ENCODE data around the gene GNG5.
"Not testable (repeated sequence)": the region's sequence is repeated elsewhere in the genome, so short reads cannot be mapped to it uniquely, and the experiment has no call there.

The GNG5 gene

GRCh38 chr1:84476225-84476624 lies 30.2 kb downstream of the GNG5 start:
- H3K4me3 ChIP-seq (ENCODE audit: low read length): no peak overlapping the region
- TF ChIP-seq CTCF (conservative IDR thresholded peaks at IDR 0.05; ENCODE audit: low read depth, low read length): no peak
- no peak for DNase-seq (ENCODE audit: low read depth)

- no peak for TF ChIP-seq CTCF (conservative IDR thresholded peaks at IDR 0.05; ENCODE audit: low read depth, low read length)
- H3K4me3 ChIP-seq (ENCODE audit: low read length): no peak overlapping the region
- no peak for DNase-seq (ENCODE audit: low read depth)
These were observed 39.1 kb downstream of the GNG5 start for GRCh38 chr1:84467298-84467697.

GRCh38 chr1:84462118-84462517 lies 44.3 kb downstream of the GNG5 start:
- no peak for DNase-seq (ENCODE audit: low read depth)
- TF ChIP-seq CTCF (conservative IDR thresholded peaks at IDR 0.05; ENCODE audit: low read depth, low read length): no peak
- H3K4me3 ChIP-seq (ENCODE audit: low read length): no peak overlapping the region

DNA sequence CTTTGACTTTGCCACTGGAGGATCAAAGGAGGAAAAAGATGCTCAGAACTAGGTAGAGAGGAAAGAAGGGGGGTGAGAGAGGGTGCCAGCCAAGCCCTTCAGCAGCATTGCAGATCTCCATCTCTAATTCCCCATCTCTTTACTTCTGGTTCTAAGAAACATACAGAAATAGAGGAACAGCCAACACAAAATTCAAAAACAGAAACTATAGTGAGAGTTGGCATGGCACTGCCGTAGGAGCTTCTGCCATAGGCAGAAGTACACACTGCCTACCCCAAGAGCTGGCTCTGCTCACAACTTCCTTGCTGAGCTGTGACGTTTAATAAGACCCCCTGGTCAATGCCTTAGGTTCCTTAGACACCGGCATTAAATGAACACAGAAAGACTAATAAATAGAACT lies 53.9 kb downstream of the GNG5 start:
- no peak for DNase-seq (ENCODE audit: low read depth)
- no peak for TF ChIP-seq CTCF (conservative IDR thresholded peaks at IDR 0.05; ENCODE audit: low read depth, low read length)
- H3K4me3 ChIP-seq (ENCODE audit: low read length): no peak overlapping the region

DNA sequence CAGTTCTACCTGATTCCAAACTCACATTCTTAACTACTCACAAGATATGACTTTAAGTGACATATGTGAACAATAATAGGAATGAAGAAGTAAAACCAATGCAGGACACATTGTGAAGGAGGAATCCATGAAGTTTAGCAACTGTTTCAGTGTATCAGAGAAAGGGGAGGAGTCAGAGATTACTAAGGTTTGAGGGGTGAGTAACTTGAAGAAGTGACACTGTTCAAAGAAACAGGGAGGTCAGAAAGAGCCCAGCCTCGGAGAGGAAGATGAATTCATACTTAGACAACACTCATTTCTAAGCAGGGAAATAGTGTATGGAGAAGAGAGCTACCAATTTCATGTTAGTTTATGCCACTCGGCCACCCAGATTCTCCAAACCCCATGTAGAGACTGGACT lies 55.5 kb downstream of the GNG5 start:
- H3K4me3 ChIP-seq (ENCODE audit: low read length): no peak overlapping the region
- no peak for TF ChIP-seq CTCF (conservative IDR thresholded peaks at IDR 0.05; ENCODE audit: low read depth, low read length)
- DNase-seq (ENCODE audit: low read depth): no peak

DNA sequence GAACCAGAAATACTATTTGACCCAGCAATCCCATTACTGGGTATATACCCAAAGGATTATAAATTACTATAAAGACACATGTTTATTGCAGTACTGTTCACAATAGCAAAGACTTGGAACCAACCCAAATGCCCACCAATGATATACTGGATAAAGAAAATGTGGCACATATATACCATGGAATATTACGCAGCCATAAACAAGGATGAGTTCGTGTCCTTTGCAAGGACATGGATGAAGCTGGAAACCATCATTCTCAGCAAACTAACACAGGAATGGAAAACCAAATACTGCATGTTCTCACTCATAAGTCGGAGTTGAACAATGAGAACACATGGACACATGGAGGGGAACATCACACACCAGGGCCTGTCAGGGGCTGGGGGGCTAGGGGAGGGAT lies 57.7 kb downstream of the GNG5 start:
- DNase-seq (ENCODE audit: low read depth); H3K4me3 ChIP-seq (ENCODE audit: low read length): not testable (repeated sequence)

Data from retinal pigment epithelial cell (primary cell).